Testis (tissue), 2 donors: Measurements from ENCODE around the gene SNX13.

Source experiments
- POLR2A ChIP-seq: fragments of 450-650 bp; IDR thresholded peaks from one replicate; pipeline ENCODE4 v1.6.1; 2017; ENCODE audit warnings: antibody characterized with exemption, mild to moderate bottlenecking, moderate library complexity
- TF ChIP-seq, protein P1 (sequence below), 3 experiments: fragments of 450-650 bp in 2 of 3; fragments of 200-600 bp in 1 of 3; sonication (generic) in 1 of 3; IDR thresholded peaks; one replicate each; pipeline ENCODE4 v1.5.1; 2016 to 2019; ENCODE audit warnings: antibody characterized with exemption in 3 of 3, mild to moderate bottlenecking in 2 of 3, moderate library complexity in 1 of 3

DNA sequence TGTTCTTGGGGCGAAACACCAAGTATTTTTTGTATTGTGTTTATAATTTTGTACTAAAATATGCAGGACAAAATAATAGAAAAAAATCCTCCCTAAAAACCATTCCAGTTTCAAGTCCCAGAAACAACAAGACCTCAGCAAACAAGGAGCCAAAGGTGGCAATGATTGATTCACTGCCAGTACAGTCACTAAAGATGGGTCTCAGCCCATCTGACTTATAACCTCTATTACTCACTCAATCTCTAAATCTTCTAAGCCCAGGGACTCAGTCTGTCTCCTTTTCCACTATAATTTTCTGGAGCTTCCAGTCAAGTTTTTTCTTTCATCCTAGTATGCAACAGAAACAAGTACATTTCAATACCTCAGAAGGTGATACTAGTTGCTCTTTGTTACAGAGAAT is 33.3 kb downstream of the SNX13 start:
- TF ChIP-seq, protein P1, sequence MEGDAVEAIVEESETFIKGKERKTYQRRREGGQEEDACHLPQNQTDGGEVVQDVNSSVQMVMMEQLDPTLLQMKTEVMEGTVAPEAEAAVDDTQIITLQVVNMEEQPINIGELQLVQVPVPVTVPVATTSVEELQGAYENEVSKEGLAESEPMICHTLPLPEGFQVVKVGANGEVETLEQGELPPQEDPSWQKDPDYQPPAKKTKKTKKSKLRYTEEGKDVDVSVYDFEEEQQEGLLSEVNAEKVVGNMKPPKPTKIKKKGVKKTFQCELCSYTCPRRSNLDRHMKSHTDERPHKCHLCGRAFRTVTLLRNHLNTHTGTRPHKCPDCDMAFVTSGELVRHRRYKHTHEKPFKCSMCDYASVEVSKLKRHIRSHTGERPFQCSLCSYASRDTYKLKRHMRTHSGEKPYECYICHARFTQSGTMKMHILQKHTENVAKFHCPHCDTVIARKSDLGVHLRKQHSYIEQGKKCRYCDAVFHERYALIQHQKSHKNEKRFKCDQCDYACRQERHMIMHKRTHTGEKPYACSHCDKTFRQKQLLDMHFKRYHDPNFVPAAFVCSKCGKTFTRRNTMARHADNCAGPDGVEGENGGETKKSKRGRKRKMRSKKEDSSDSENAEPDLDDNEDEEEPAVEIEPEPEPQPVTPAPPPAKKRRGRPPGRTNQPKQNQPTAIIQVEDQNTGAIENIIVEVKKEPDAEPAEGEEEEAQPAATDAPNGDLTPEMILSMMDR (IDR thresholded peaks at IDR 0.05), result no peak
- TF ChIP-seq POLR2A, result no peak
